B cell (primary cell): ENCODE measurements around the gene PCAT7. TPM values are rescaled to one million over a fixed set of nuclear protein-coding genes. Genes with fewer than 3 reads are reported as not detected.

Experiments used
- ATAC-seq: fragments of 200-7000 bp; cut with Tn5 transposase; one replicate; pipeline ENCODE4 v1.10.0; 2021; ENCODE audit warnings: low read depth, mild to moderate bottlenecking, moderate number of reproducible peaks, moderate library complexity
- CTCF ChIA-PET: fragments of 350-600 bp; sonication (Branson Sonifier 250); formaldehyde crosslinking; loops from one replicate; lab custom pipeline; 2021; ENCODE audit warnings: antibody characterized with exemption, inconsistent platforms; lab: Charles Lee
- POLR2A ChIA-PET: fragments of 350-600 bp; sonication (Branson Sonifier 250); formaldehyde crosslinking; loops from one replicate; lab custom pipeline; 2021; ENCODE audit warnings: antibody characterized with exemption; lab: Charles Lee
- DNase-seq: peaks from one replicate; pipeline ENCODE4 v3.0.0; 2013
- H2AFZ ChIP-seq: 2 replicates; pipeline ENCODE4 v1.6.1; 2012; ENCODE audit warnings: mild to moderate bottlenecking, low read depth, low read length; ENCODE audit not compliant: insufficient read depth, poor library complexity, severe bottlenecking
- H3K27ac ChIP-seq, 2 donors: 1 replicate in 1 of 2; 2 replicates in 1 of 2; pipeline ENCODE4 v1.5.1; 2012 to 2013; ENCODE audit warnings: low read length in 2 of 2, mild to moderate bottlenecking in 2 of 2, moderate library complexity in 1 of 2
- H3K27me3 ChIP-seq, 4 experiments: fragments of 200-600 bp in 1 of 4; sonication (generic) in 1 of 4; replicated peaks in 1 of 4; 1 replicate in 2 of 4; 2 replicates in 2 of 4; pipeline versions ENCODE4 v1.6.1 to v1.7.0; 2013 to 2016; ENCODE audit warnings: low read length in 3 of 4, mild to moderate bottlenecking in 2 of 4, mixed read lengths in 1 of 4, moderate library complexity in 1 of 4; ENCODE audit not compliant: insufficient read depth in 4 of 4, control insufficient read depth in 3 of 4; ENCODE audit errors: control extremely low read depth in 1 of 4
- H3K36me3 ChIP-seq, 2 experiments: replicated peaks in 1 of 2; 1 replicate in 1 of 2; 2 replicates in 1 of 2; pipeline versions ENCODE4 v1.6.1 to v1.7.1; 2013; ENCODE audit warnings: low read length in 1 of 2; ENCODE audit not compliant: insufficient read depth in 2 of 2, control insufficient read depth in 1 of 2; ENCODE audit errors: control extremely low read depth in 1 of 2, extremely low read depth in 1 of 2
- H3K4me1 ChIP-seq, 2 donors: fragments of 200-600 bp in 1 of 2; sonication (generic) in 1 of 2; 1 replicate in 1 of 2; 2 replicates in 1 of 2; pipeline versions ENCODE4 v1.5.1 to v1.6.1; 2013 to 2017; ENCODE audit warnings: low read length in 2 of 2; ENCODE audit not compliant: control insufficient read depth in 2 of 2, insufficient read depth in 2 of 2
- H3K4me2 ChIP-seq: replicated peaks from 2 replicates; pipeline ENCODE3; 2012; ENCODE audit warnings: mild to moderate bottlenecking, low read depth, low read length; ENCODE audit not compliant: poor library complexity, severe bottlenecking
- H3K4me3 ChIP-seq, 5 experiments: fragments of 200-600 bp in 1 of 5; sonication (generic) in 1 of 5; 1 replicate in 3 of 5; 2 replicates in 2 of 5; pipeline versions ENCODE4 v1.5.1 to v1.7.0; 2011 to 2016; ENCODE audit warnings: low read length in 4 of 5, mild to moderate bottlenecking in 4 of 5, low read depth in 2 of 5, control low read depth in 1 of 5, moderate library complexity in 1 of 5; ENCODE audit not compliant: insufficient read depth in 1 of 5; ENCODE audit errors: control extremely low read depth in 1 of 5, extremely low read depth in 1 of 5
- H3K79me2 ChIP-seq: fragments of 200-600 bp; sonication (generic); one replicate; pipeline ENCODE4 v1.6.0; 2016; ENCODE audit warnings: low read length; ENCODE audit not compliant: control insufficient read depth, insufficient read depth
- H3K9ac ChIP-seq: fragments of 200-600 bp; sonication (generic); 2 replicates; pipeline ENCODE4 v1.6.1; 2017; ENCODE audit warnings: mild to moderate bottlenecking, low read length, moderate library complexity
- H3K9me3 ChIP-seq, 3 donors: one replicate each; pipeline versions ENCODE4 v1.6.1 to v1.7.1; 2013; ENCODE audit warnings: low read length in 2 of 3; ENCODE audit not compliant: control insufficient read depth in 2 of 3, insufficient read depth in 1 of 3; ENCODE audit errors: control extremely low read depth in 1 of 3
- H4K20me1 ChIP-seq: 2 replicates; pipeline ENCODE4 v1.6.0; 2012; ENCODE audit warnings: mild to moderate bottlenecking, low read length; ENCODE audit not compliant: insufficient read depth, control insufficient read depth, poor library complexity, severe bottlenecking
- H3K27ac Mint-ChIP-seq: one replicate; pipeline ENCODE4 v1.8.0; 2021; ENCODE audit warnings: mixed read lengths
- H3K27me3 Mint-ChIP-seq: one replicate; pipeline ENCODE4 v1.8.0; 2021; ENCODE audit warnings: mixed read lengths
- H3K4me1 Mint-ChIP-seq: one replicate; pipeline ENCODE4 v1.8.0; 2021; ENCODE audit warnings: mixed read lengths
- H3K4me3 Mint-ChIP-seq: one replicate; pipeline ENCODE4 v1.8.0; 2021; ENCODE audit warnings: mixed read lengths
- H3K9me3 Mint-ChIP-seq: one replicate; pipeline ENCODE4 v1.8.0; 2022; ENCODE audit warnings: mixed read lengths; ENCODE audit not compliant: insufficient read depth
- EZH2 ChIP-seq: IDR thresholded peaks from 2 replicates; pipeline ENCODE4 v1.6.1; 2012; ENCODE audit warnings: borderline replicate concordance, low read depth, mild to moderate bottlenecking, moderate library complexity, low read length; ENCODE audit not compliant: insufficient read depth, poor library complexity, severe bottlenecking
- WGBS: methylation state at CpG from one replicate; pipeline ENCODE4 v1.1.5; 2013; ENCODE audit warnings: missing lambda C conversion rate; ENCODE audit not compliant: insufficient coverage; 5-methylcytosine and 5-hydroxymethylcytosine counted together
- intact Hi-C: fragments of 100-400 bp; cut with micrococcal nuclease; formaldehyde crosslinking; loops from one replicate; pipeline ENCODE4 v1.10.0; 2022
- polyA plus RNA-seq: library from polyadenylated mRNA; depleted of rRNA; stranded (reverse); fragments of >200 nt; gene quantifications from 2 replicates; pipeline ENCODE4 v1.2.3, GENCODE V29; 2012
- total RNA-seq, 2 donors: library from RNA; stranded (reverse); fragments of 120-200 nt in 1 of 2; gene quantifications; 1 replicate in 1 of 2; 2 replicates in 1 of 2; pipeline versions ENCODE4 v1.2.3 to v1.2.4, GENCODE V29; 2013 to 2022
- TF ChIP-seq, protein P1 (sequence below): fragments of 200-600 bp; IDR thresholded peaks from one replicate; pipeline ENCODE4 v1.8.0; 2022; ENCODE audit warnings: antibody characterized with exemption, mild to moderate bottlenecking

Gene PCAT7
- total and polyA plus RNA-seq, 2 donors (not counting 1 experiment from before 2014, with no cell fraction given) = not detected

DNA sequence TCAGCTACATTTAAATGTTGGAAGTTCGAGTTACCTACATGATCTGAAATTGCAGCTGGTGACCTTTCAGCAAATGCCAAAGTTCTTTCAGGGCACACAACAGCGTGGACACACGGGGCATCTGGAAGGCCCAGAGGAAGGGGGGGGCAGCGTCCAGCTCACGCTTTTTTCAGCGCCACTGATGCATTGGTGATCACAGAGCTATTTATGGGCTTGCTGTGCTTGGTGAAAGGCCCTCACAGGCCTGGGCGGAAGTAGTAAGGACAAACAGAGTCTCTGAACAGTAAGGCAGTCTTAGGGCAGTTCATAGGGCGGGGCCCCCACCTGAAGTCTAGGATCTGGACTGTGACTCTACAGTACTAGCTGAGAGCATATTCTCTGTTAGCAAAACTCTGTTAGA lies 45.4 kb downstream of the PCAT7 start:
- ATAC-seq (no peak), DNase-seq (no peak)
- no peaks in the 10 kb centered on the region for H3K27me3 ChIP-seq
- 92% methylated on average over 8 of the region's 8 CpGs for WGBS
- intact Hi-C loops = no loop called here
- H3K4me3 ChIP-seq = no peak overlapping the region
- TF ChIP-seq EZH2 = no peak
- TF ChIP-seq, protein P1, sequence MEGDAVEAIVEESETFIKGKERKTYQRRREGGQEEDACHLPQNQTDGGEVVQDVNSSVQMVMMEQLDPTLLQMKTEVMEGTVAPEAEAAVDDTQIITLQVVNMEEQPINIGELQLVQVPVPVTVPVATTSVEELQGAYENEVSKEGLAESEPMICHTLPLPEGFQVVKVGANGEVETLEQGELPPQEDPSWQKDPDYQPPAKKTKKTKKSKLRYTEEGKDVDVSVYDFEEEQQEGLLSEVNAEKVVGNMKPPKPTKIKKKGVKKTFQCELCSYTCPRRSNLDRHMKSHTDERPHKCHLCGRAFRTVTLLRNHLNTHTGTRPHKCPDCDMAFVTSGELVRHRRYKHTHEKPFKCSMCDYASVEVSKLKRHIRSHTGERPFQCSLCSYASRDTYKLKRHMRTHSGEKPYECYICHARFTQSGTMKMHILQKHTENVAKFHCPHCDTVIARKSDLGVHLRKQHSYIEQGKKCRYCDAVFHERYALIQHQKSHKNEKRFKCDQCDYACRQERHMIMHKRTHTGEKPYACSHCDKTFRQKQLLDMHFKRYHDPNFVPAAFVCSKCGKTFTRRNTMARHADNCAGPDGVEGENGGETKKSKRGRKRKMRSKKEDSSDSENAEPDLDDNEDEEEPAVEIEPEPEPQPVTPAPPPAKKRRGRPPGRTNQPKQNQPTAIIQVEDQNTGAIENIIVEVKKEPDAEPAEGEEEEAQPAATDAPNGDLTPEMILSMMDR = no peak
- H3K27ac ChIP-seq = no peak overlapping the region
- Mint-ChIP-seq H3K9me3 (no peaks in the 10 kb centered on the region), H3K4me3 (no peak overlapping the region), H3K27me3 (peaks cover 17% of the 10 kb centered on the region), H3K4me1 (peaks cover 5% of the 10 kb centered on the region), H3K27ac (no peak overlapping the region)
- no peaks in the 10 kb centered on the region for H3K9me3 ChIP-seq
- H3K4me1 ChIP-seq = peaks cover 0 to 4% of the 10 kb centered on the region in 2 donors
- H2AFZ ChIP-seq = no peak overlapping the region
- H3K36me3 ChIP-seq = no peaks in the 10 kb centered on the region
- H3K9ac ChIP-seq = no peak overlapping the region
- H3K79me2 ChIP-seq = no peaks in the 10 kb centered on the region
- CTCF ChIA-PET = no interaction called here
- H3K4me2 ChIP-seq = no peak overlapping the region
- H4K20me1 ChIP-seq = no peaks in the 10 kb centered on the region
- POLR2A ChIA-PET = no interaction called here

DNA sequence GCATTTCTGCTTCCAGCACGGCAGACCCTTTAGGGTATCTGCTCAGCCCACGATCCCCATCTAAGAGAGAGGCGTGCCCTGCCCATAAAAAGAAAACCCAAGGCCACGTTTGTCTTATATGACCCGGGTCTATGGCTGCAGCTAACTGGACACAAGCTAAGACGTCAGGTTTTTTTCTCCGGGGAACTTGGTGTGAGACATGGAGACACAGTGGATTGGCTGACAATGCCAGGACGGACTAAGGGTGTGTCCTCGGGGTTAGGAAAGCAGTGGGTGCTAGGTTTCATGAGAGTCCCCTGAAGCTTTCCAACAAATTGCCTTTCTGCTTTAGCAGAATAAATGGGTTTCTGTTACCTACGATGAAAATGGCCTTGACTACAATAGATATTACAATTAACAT lies 45.8 kb downstream of the PCAT7 start:
- Mint-ChIP-seq H3K27ac (no peak overlapping the region), H3K4me3 (no peak overlapping the region), H3K4me1 (peaks cover 5% of the 10 kb centered on the region), H3K9me3 (no peaks in the 10 kb centered on the region), H3K27me3 (peaks cover 20% of the 10 kb centered on the region)
- ATAC-seq (no peak), DNase-seq (no peak)
- Histone ChIP-seq H3K4me3 (no peak overlapping the region), H4K20me1 (no peaks in the 10 kb centered on the region), H3K4me1 (peaks cover 0 to 4% of the 10 kb centered on the region in 2 donors), H3K27me3 (no peaks in the 10 kb centered on the region), H3K9me3 (no peaks in the 10 kb centered on the region), H3K79me2 (no peaks in the 10 kb centered on the region), H2AFZ (no peak overlapping the region), H3K36me3 (no peaks in the 10 kb centered on the region), H3K9ac (no peak overlapping the region), H3K4me2 (no peak overlapping the region), H3K27ac (no peak overlapping the region)
- intact Hi-C loops = no loop called here
- no peak for TF ChIP-seq EZH2
- TF ChIP-seq, protein P1 = no peak
- 80% methylated on average over 9 of the region's 10 CpGs for WGBS
- ChIA-PET CTCF (no interaction called here), POLR2A (no interaction called here)
